Measurements from ENCODE around the gene TNS1. TPM values are rescaled to one million over a fixed set of nuclear protein-coding genes. Genes with fewer than 3 reads are reported as not detected.

Gene TNS1
- total and polyA plus RNA-seq, 10 of the 15 experiments (the other 5 are each of a cell fraction or from before 2014, with no cell fraction given): 0.05 to 0.44 TPM; not detected in 8

- no peak for TF ChIP-seq ATF2 (IDR thresholded peaks at IDR 0.05; ENCODE audit: low read length)
- TF ChIP-seq TCF7 (IDR thresholded peaks at IDR 0.05; ENCODE audit: borderline replicate concordance): no peak
- no peak for TF ChIP-seq ZNF274 (IDR thresholded peaks at IDR 0.05; ENCODE audit: insufficient read depth, insufficient read length)
- no peak for TF ChIP-seq BACH1 (IDR thresholded peaks at IDR 0.05; ENCODE audit: borderline replicate concordance)
- no peak for TF ChIP-seq TARDBP (IDR thresholded peaks at IDR 0.05; ENCODE audit: borderline replicate concordance)
- no peak for TF ChIP-seq BCL11A (IDR thresholded peaks at IDR 0.05; ENCODE audit: low read depth, low read length)
- no peak for TF ChIP-seq RAD51 (IDR thresholded peaks at IDR 0.05)
These were observed 24.1 kb upstream of the TNS1 start (continued) for GRCh38 chr2:218026676-218027425.

- Histone ChIP-seq H3K4me3 (no peak overlapping the region), H3K9me3 (replicated peaks; ENCODE audit: control insufficient read depth, insufficient read depth, low read length) (no peaks in the 10 kb centered on the region), H2AFZ (ENCODE audit: control insufficient read depth, low read depth, low read length) (no peak overlapping the region), H3K9ac (ENCODE audit: control insufficient read depth, insufficient read depth, low read length) (no peak overlapping the region), H4K20me1 (ENCODE audit: control insufficient read depth, insufficient read depth) (no peaks in the 10 kb centered on the region), H3K36me3 (ENCODE audit: control insufficient read depth in 2 of 2, insufficient read depth in 2 of 2, low read length in 1 of 2) (no peaks in the 10 kb centered on the region), H3K4me1 (ENCODE audit: control insufficient read depth, insufficient read depth, low read length) (no peaks in the 10 kb centered on the region), H3K4me2 (ENCODE audit: control insufficient read depth, insufficient read depth) (no peak overlapping the region), H3K79me2 (ENCODE audit: control insufficient read depth, insufficient read depth, low read length) (no peaks in the 10 kb centered on the region), H3K27me3 (replicated peaks in 1 of 2; ENCODE audit: control insufficient read depth in 2 of 2, insufficient read depth in 2 of 2, low read length in 1 of 2) (no peaks in the 10 kb centered on the region; a peak in 1 of 4 replicates), H3K27ac (ENCODE audit: control insufficient read depth, insufficient read depth) (no peak overlapping the region)
- SMC1A ChIA-PET (ENCODE audit: uncharacterized antibody, unreplicated experiment): no interaction called here
- ATAC-seq (no peak), FAIRE-seq (no peak), DNase-seq (ENCODE audit: low read depth, low spot score) (no peak)
- no TSS peak for BruUV-seq (replicated peaks)
- RAD21 ChIA-PET (ENCODE audit: unreplicated experiment): no interaction called here
- intact Hi-C loops (cut with micrococcal nuclease; ENCODE audit: unreplicated experiment): no loop called here
- CTCF ChIA-PET: interaction anchor here (0.7 kb wide), 1 partner anchor 8 kb away, joined by 3 read pairs; no protein-coding TSS in a partner anchor
- POLR2A ChIA-PET: no interaction called here
- in situ Hi-C loops (cut with MboI): no loop called here
- WGBS (ENCODE audit: insufficient coverage, insufficient replicate concordance, low lambda C conversion rate, missing lambda C conversion rate): 26% methylated on average over 7 of the region's 7 CpGs
- TF ChIP-seq NRF1 (conservative IDR thresholded peaks at IDR 0.05; ENCODE audit: low read depth, low read length): no peak
- TF ChIP-seq SMAD1 (IDR thresholded peaks at IDR 0.05; ENCODE audit: low read depth, partially characterized antibody): no peak
- no peak for TF ChIP-seq SMAD5 (IDR thresholded peaks at IDR 0.05; ENCODE audit: low read depth)
- TF ChIP-seq ZNF687 (IDR thresholded peaks at IDR 0.05): no peak
- no peak for TF ChIP-seq RELB (IDR thresholded peaks at IDR 0.05; ENCODE audit: low read depth)
- TF ChIP-seq NFXL1 (IDR thresholded peaks at IDR 0.05; ENCODE audit: borderline replicate concordance): no peak
- no peak for TF ChIP-seq ZNF217 (IDR thresholded peaks at IDR 0.05)
- TF ChIP-seq IRF5 (IDR thresholded peaks at IDR 0.05; ENCODE audit: borderline replicate concordance): no peak
These were observed 23.4 kb upstream of the TNS1 start for GRCh38 chr2:218026244-218026643.
